Renal cortical epithelial cell (primary cell): ENCODE measurements around the gene CTIF. TPM values are rescaled to one million over a fixed set of nuclear protein-coding genes. Genes with fewer than 3 reads are reported as not detected.
A peak's percentile ranks its signal among the peaks of the same experiment; 100 is the strongest.

ENCODE experiments used
- DNase-seq: peaks from one replicate; pipeline ENCODE4 v3.0.0-alpha.2; 2011; ENCODE audit warnings: low read depth
- total RNA-seq: library from RNA; depleted of rRNA; stranded (reverse); fragments of >200 nt; gene quantifications from 2 replicates; pipeline ENCODE4 v1.2.3, GENCODE V29; 2014

CTIF gene
- total RNA-seq, 1 donor from 2014 or later = 25.8 TPM

DNA sequence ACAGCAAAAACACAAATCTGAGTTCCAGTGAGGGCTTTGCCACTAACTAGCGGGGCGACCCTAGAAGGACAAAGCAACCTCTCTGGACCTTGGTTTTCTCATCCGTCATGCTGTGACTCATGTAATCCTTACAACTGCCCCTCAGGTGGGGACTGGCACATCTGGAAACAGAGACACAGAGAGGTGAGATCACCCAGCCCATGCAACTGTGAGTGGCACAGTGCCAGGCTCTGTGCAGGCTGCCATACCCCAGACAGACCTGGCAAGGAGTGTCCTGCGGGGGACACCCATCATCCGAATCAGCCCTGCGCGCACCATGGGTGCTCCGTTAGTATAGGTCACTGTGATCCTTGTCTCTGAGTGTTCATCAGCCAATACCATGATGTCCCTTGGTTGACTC lies 213.6 kb downstream of the CTIF start:
- no peak for DNase-seq

DNA sequence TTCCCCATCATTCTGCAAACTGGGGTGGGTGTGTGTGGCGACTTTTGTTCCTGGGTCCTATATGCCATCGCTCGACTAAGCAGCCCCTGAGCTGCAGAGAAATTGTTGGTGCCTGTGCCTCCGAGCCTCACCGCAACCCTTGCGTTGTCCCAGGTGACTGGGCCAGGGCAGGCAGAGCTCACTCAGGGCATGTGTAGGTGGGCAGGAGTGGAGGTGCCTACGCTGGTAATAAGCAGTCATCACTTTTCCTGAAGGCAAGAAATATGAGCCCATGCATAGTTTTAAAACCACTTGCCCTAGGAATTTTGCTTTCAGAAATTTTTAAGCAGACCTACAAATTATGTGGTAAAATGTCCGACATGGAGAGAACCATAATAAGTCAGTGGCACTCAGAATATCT lies 214.1 kb downstream of the CTIF start:
- DNase-seq = no peak

DNA sequence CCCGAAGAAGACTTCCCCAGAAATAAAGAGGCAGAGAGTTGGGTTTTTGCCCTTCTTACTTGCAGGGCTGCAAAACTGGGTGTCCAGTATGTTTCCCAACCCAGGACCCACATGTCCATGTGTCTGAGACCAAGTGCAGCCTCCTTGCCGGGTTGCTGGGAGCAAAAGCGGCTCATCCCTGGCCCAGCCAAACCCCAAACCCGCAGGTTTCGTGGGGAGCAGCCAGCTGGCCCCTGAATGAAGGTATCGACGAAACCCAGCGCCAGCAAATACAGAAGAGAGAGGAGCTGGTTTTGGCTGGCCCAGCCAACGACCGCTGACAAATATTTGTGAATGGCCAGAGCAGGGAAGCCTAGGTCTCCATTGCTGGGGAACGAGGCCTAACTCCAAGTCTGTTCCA lies 214.9 kb downstream of the CTIF start:
- DNase-seq = no peak

DNA sequence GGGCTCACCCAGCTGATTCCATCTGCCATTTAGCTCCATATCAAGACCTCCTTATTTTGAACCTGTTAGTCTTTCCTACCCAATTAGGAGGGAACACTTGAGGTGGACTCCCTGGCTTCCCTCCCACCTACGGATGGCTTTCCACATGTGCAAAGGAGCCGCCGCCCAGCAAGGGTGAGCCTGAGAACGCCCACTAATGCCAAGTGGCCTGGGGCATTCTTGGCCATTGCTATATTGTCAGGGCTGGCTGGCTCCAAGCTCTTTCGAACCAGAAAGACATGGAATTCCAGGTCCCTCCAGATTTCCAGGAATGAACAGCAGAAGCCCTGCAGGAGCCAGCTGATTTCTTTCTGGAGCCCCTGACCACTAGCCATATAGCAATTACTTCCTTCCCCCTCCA lies 215.7 kb downstream of the CTIF start:
- peak; percentile 1 for DNase-seq

DNA sequence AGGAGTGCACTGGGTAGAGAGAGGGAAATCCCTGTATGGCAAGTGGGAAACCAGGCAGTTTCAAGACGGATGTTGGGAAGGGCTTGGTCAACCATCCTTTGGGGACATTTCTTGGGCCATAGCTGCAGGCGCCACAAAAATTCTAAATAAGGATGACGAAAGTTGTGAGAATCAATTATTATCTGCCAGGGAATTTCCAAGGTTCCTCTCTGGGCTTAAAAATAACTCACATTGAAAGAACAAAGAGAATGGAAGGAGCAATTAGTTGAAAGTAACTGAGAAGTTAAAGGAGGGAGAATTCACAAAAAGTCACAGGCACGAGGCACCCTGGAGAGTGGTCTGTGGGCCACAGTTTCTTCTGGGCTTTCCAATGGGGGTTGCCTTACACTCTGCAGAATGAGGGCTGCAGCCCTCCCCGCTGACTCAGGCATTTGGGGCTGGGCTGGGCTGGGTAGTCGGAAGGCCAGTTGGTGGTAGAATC lies 216.2 kb downstream of the CTIF start:
- DNase-seq = no peak

DNA sequence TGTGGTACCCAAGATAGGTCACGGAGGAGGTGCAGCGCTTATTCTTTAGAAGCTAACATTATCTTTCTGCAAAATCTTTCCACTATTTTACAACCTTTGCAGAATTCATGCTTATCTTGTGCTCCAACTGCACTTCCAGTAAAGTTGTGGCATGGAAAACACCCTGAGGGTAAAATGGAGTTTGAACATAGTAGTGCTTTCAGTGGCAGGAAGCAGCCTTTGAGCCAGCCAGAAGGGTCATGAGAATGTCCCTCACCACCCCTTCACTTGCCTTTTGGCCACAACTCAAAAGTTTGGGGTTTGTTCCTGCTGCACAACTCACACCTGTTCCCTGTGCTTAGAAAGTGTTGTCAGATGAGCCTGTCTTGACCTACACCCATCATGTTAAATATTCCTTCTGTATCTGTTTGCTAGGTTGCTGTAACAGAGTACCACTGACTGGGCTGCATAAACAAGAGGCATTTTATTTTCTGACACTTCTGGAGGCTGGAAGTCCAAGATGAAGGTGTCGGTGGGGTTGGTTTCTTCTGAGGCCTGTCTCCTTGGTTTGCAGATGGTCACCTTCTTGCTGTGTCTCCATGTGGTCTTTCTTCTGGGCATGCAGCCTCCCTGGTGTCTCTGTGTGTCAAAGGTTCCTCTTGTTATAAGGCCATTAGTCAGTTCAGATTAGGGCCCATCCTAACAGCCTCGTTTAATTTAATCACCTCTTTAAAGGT lies 217.8 kb downstream of the CTIF start:
- DNase-seq = no peak

DNA sequence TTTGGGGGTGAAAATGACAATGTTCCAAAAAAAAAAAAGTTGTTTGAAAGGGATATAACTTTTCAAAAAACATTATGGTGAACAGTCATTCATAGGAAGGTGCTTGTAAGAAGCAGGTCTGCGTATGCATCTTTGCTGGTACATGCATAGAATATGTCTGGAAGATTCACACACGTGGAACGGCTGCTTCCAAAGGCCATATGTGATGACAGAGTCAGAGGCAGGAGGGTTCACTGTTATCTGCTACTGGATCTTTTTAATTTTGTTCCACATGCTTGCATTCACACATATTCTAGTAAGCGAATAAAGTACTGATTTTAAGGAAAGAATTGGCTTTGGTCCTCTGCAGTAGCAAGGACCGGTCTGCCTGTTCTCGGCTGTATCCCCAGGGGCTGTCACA lies 218.5 kb downstream of the CTIF start:
- no peak for DNase-seq

DNA sequence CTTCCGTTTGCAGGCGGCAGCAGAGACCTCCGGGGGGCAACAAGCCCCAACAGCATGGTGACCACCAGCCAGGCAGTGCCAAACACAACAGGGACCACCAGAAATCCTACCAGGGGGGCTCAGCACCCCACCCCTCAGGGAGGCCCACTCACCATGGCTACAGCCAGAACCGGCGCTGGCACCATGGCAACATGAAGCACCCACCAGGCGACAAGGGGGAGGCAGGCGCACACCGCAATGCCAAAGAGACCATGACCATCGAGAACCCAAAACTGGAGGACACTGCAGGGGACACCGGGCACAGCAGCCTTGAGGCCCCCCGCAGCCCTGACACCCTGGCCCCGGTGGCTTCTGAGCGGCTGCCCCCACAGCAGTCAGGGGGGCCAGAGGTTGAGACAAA lies 219.1 kb downstream of the CTIF start:
- DNase-seq = no peak

DNA sequence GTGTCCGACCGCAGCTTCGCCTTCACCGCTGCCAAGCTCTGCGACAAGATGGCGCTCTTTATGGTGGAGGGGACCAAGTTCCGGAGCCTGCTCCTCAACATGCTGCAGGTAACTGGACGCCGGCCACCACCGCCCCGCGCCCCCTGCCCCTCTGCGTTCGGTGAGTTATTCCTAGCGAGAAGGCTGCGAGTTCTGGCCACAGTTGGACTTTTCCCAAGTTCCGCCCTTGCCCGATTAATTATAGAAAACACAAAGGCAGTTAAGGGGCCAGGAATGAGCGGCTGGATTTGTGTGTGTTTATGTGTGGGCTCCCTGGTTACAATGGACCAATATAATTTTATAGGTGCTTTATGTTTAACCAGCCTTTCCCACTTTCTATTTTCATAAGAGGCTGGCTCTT lies 222.8 kb downstream of the CTIF start:
- no peak for DNase-seq

DNA sequence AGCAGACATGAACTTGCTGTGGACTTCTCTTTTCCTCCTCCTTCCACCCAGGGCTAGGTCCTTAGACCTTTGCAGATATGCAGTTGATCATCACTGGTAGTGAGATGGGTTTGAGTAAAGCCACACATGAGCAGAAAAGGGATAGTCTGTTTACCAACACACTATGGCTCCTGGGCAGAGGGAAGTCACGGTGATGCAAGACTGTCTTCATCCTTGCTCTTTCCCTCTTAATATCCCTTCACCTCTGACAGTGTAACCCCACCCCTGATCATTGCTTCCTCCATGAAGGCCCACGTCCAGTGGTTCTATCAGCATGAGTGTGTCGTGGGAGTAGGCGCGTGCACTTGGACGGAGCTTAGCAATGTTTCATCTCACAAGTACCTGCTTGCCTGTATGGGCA lies 223.2 kb downstream of the CTIF start:
- DNase-seq = no peak

DNA sequence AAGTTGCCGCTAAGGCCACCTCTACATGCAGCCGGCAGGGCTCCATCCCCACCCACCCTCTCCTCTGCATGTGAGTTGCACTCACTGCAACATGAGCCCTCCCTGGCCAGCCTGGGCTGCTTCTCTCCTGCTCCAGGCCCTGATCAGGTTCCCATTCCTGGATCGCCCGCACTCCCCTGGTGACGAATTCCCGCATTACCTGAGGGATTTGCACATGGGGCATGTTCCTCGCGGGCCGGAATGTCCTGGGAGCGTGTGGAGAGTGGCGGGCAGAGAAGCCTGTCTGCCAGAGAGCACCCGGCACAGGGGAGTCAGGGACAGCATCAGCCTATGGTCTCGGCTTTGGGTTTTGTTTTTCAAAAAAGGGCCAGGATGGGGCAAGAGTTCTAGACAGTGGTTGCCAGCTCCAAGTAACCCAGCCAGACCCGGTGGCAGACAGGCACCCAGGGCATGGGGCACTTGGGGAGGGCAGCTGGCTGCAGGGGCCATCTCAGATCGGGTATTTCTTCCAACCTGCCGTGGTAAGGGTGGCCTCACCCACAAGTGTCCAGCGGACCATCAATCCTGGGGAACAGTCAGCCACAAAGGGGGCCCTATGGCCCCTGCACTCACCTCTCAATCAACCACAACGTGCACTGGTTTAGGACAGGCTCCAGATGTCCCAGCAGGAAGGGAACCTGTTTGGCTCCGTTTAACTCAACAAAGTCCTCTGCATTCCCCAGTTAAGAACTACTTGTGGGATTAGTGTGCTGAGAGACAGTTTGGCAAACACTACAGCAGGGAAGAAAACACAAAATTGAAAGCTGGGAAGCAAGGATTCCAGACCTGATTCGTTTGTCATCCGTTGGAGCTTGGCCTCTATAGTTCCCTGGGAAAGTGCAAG lies 224.2 kb downstream of the CTIF start:
- DNase-seq = no peak

DNA sequence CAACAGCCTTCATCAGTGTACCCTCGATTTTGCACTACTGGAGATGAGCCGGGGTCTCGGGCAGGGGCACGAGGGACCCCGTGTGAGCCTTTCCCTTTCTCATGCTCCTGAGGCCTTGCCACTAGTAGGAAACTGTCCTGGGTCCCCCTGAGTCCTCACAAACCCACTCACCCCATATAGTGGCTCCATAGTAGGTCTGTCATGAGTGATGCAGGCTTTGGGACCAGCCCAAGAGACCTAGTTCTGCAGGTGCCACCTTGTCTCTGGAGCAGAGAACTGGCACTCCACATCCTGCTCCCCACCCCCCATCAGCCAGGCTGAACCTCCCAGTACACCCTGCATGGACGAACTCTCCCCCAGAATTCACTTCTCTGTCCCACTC lies 224.9 kb downstream of the CTIF start:
- DNase-seq = no peak

DNA sequence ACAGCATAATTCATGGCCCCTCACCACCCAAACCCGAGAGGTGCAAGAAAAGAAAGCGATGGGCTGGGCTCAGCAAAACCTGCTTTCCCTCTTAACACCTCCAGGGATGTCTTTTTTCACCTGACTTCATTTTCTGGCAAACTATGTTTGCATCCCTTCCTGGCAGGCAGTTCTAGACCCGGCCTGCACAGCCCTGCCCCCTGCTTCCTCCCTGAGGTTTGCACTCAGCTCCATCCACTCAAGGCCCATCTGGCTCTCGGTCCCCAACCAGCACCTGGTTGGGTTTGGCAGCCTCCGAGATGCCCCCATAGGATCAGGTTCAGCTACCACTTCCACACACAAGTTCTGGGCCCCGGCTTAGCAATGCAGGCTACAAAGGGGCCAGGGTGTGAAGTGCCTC lies 226.2 kb downstream of the CTIF start:
- DNase-seq = no peak

DNA sequence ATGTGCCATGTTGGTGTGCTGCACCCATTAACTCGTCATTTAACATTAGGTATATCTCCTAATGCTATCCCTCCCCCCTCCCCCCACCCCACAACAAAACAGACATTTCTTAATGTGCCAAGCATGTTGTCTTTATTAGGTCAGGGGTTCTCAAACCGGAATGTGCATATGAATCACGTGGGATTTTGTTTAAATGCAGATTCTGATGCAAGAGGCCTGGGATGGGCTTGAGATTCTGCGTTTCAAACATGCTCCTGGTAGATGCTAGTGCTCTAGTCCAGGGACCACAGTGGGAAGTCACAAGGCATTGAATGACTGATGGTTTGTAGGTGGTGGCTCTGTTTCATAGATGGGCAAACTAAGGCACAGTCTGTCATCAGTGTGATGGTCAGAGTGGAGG lies 227.2 kb downstream of the CTIF start:
- no peak for DNase-seq

DNA sequence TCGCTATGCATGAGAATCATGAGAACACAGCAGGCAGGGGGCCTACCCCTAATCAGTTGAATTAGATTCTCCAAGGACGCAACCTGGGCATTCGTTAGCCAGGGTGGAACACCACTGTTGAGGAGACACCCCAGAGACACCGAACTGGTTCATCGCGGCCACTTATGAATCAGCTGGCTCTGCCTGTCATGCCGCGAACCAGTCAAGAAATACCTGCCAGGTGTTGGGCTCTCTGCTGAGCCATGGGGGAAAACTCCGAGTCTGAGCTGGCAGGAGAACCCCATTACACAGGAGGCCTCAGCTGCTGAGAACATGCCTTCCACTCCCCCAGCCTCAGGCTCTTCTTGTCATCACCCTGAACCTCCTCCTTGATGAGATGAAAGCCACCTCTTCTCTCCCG lies 227.7 kb downstream of the CTIF start:
- DNase-seq = no peak

DNA sequence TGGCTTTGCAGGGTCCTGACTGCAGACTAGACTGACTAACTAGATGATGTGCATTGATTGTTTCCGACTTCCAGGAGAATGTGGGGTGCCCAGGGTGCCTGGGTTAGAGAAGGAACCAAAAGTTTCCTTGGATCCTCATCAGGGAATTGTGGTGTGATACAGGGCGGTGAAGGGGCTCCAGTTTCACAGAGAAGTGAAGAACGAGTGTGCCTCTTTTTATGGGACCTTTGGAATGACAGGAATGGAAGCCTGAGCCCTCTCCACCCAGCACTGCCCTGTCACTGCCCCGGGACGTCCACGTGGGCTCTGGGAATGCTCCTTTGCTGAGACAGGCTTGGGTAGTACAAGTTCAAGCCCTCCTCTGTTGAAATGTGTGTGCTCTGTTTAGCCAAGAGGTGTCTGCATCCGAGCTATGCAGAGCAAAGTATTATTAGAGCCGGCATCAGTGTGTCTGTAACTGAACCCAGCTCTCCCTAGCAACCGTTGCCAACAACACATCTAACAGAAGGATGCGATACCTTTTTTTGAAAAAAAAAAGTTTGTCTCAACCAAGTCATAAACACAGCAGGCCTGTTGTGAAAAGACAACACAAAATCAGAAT lies 228.4 kb downstream of the CTIF start:
- peak; percentile 36 for DNase-seq

DNA sequence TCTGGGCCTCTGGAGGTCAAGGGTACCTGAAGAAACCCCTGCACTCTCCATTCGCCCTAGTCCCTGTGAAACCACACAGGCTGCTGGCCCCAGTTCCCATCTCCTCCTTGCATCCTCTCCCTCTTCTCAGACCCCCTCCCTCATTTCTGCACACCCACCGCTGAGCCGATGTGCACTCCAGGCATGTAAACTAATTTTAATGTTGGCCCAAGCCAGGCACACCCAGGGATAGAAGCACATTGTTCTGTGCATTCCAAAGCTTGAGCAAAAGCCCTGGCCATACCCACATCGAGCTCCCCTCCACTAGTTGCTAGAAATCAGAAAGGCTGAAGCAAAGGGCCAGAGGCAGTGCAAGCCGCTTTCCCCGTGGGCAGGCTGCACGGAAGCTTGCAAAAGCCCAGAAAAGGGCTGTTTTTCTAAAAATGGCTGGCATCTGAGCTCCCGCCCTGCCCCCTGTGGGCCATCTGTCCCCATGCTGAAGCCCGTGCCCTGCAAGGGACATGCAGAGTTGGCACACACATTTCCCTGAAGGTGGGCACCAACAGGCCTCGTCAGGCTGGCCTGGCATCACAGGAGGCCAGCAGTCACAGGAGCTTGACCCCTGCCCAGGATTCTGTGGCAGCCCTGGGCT lies 230.3 kb downstream of the CTIF start:
- DNase-seq = no peak

DNA sequence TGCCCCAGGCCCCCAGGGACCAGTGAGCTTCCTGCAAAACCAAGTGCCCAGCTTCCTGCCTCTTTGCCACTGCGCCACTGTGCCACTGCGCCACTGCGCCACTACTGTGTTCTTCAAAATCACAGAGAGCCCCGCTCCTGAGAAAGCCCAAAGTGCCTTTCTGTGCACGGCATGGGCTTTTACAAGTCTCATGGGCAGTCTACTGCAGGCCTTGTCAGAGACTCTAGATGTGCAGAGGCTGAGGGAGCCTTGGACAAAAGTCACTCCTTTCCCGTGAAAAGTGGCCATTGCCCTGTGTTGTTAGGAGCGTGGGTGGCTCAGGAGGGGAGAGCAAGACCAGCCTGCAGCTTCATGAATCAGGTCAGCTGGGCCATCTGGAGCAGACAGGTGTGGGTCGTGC lies 231.4 kb downstream of the CTIF start:
- no peak for DNase-seq

DNA sequence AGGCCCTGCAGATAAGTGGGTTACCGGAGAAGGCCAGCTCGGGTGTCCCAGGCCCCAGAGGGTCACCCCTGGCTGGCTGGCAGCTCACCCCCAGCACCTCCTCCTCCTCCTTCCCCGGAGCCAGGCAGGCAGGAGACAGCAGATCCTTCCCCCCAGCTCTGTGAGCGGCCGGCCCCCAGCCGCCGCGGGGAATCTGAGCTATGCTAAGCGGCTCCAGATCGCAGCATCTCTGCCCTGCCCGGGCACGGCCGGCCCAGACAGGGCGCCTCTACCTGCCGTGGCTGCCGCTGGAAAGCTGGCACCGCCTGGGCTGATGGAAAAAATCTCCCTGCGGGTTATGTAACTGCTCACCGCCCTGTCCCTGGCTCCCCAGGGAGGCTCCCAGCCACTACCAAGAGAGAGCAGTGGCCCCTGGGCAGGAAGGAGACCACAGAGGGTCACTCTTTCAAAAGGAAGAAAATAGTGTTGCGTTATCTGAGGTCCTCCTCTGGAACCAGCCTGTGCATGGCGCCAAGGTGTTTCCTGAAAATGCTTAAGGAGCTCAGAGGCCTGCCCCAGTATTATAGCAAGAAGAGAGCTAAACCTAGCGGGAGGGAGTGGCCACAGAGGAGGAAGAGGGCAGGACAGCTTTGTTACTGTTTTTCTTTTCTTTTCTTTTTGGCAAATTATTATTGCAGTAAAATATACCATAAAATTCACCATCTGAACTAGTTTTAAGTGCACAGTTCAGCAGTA lies 233.0 kb downstream of the CTIF start:
- peak; percentile 32 for DNase-seq

DNA sequence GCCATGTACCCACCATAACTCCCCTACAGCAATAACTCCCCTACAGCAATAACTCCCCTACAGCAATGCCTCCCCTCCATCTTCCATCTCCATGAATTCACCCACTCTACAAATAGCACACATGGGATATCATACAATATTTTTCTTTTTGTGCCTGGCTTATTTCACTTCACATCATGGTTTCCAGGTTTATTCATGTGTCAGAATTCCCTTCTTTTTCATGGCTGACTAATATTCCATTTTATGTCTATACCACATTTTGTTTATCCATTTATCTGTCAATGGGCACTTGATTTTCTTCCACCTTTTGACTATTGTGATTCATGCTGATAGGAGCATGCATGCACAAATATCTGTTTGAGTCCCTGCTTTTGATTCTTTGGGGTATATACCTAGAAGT lies 233.6 kb downstream of the CTIF start:
- no peak for DNase-seq

DNA sequence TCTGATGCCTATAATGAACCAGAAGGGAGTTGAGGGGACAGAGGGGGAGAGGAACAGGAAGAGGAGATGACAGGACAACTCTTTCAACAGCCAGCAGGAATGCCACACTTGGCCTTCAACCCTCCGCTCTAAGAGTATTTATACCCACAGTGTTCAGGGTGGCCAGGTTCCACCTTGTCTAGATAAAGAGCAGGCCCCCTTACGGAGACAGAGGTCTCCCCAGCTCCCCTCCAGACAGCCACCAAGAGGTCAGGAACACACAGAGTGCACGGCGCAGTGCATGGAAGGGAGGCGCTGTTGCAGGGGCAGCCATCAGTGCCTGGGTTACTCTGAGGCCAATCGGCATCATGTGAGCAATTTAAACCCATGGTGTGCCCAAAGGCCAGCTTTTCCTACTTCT lies 235.0 kb downstream of the CTIF start:
- DNase-seq = no peak

DNA sequence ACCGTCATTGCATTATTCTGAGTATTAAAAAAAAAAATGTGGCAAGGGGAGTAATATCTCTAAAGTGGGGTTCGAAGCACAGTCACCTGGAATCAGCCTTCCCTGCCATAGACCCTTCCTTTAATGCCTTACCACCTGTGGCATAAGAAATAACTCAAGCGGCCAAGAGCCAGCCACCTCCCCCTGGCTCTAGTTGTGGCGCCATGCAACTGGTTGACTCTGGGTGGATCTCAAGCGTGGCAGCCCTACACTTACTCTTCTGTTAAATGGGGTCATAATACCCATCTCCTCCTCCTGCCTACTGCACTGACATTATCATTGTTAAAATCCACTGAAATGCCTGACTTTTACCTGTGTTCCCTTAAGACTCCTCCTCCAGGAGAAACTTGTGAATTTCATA lies 236.1 kb downstream of the CTIF start:
- no peak for DNase-seq
